Ascending aorta (tissue), 1 donor: ENCODE measurements around the gene TMPRSS11A. TPM values are rescaled to one million over a fixed set of nuclear protein-coding genes. Genes with fewer than 3 reads are reported as not detected.

Experiments
- total RNA-seq: library from RNA; depleted of rRNA; stranded (reverse); fragments of >200 nt; gene quantifications from one replicate; pipeline ENCODE4 v1.1.0, GENCODE V29; 2016

The TMPRSS11A gene
- total RNA-seq, 1 donor from 2014 or later = not detected

Other genes starting within 250 kb of the TMPRSS11A start
- gene GNRHR, start 209.1 kb downstream of the TMPRSS11A start, total RNA-seq = not detected
- gene TMPRSS11D, start 79.5 kb downstream of the TMPRSS11A start, total RNA-seq = not detected
- gene TMPRSS11F, start 166.4 kb upstream of the TMPRSS11A start, total RNA-seq = not detected